H1 (cell line): ENCODE measurements around the gene TTR.

Source experiments
- POLR2A ChIP-seq, 2 experiments: IDR thresholded peaks; 1 replicate in 1 of 2; 2 replicates in 1 of 2; pipeline ENCODE4 v1.6.1; 2011; ENCODE audit warnings: low read depth in 2 of 2, low read length in 2 of 2, mild to moderate bottlenecking in 2 of 2; ENCODE audit errors: control extremely low read depth in 1 of 2
- TF ChIP-seq, protein P1 (sequence below): IDR thresholded peaks from 2 replicates; pipeline ENCODE4 v1.6.1; 2011; ENCODE audit warnings: low read depth, mild to moderate bottlenecking, low read length; ENCODE audit not compliant: insufficient read depth
- TF ChIP-seq, protein P2 (sequence below), 3 experiments: IDR thresholded peaks; 1 replicate in 2 of 3; 2 replicates in 1 of 3; pipeline versions ENCODE4 v1.5.1 to v1.6.1; 2011; ENCODE audit warnings: low read length in 3 of 3, mild to moderate bottlenecking in 3 of 3, inconsistent platforms in 2 of 3, low read depth in 1 of 3, moderate library complexity in 1 of 3; ENCODE audit not compliant: insufficient read depth in 1 of 3; ENCODE audit errors: control extremely low read depth in 1 of 3

DNA sequence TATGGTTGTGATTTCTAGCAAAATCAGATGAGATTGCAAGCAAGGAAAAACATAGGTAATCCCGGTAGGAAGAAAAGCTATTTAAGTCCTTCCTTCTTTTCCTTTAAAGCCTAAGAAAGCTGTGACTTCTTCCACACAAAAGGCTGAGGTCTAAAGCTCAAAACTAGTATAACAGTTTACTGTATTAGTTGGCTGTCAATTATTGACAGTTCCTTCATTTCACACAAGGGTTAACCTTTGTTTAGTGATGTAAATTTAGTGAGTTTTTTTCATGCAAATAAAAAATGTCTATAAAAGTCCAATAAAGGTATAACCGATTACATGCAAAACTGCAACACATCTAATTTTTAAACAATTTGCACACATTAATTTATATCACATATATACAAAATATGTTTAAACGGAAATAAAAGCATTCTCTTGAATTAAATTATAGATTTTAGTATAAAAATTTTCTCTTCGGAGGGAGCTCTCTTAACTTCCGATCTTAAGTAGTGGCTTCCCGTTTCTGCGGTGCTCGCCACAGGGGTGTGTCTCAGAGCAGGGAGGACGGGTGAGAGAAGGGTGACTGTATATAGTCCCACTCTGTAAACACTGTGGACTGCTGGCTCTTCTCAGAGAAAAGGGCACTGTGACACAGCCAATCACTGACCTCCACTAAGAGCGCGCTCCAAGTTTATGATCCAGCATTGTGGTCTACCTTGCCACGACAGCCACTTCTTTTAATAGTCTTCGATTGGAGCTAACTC is 33.4 kb downstream of the TTR start:
- TF ChIP-seq, protein P1, sequence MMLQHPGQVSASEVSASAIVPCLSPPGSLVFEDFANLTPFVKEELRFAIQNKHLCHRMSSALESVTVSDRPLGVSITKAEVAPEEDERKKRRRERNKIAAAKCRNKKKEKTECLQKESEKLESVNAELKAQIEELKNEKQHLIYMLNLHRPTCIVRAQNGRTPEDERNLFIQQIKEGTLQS: no peak
- no peak for TF ChIP-seq POLR2A (IDR thresholded peaks at IDR 0.05; ENCODE audit: control extremely low read depth in 1 of 2, low read depth in 2 of 2, low read length in 2 of 2)
- TF ChIP-seq, protein P2, sequence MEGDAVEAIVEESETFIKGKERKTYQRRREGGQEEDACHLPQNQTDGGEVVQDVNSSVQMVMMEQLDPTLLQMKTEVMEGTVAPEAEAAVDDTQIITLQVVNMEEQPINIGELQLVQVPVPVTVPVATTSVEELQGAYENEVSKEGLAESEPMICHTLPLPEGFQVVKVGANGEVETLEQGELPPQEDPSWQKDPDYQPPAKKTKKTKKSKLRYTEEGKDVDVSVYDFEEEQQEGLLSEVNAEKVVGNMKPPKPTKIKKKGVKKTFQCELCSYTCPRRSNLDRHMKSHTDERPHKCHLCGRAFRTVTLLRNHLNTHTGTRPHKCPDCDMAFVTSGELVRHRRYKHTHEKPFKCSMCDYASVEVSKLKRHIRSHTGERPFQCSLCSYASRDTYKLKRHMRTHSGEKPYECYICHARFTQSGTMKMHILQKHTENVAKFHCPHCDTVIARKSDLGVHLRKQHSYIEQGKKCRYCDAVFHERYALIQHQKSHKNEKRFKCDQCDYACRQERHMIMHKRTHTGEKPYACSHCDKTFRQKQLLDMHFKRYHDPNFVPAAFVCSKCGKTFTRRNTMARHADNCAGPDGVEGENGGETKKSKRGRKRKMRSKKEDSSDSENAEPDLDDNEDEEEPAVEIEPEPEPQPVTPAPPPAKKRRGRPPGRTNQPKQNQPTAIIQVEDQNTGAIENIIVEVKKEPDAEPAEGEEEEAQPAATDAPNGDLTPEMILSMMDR (IDR thresholded peaks at IDR 0.05; ENCODE audit: control extremely low read depth in 1 of 3, insufficient read depth in 1 of 3, low read depth in 1 of 3, low read length in 3 of 3): no peak
